DND-41 (cell line): Measurements from ENCODE around the gene TFIP11.

Source experiments
- ATAC-seq: fragments of 200-7000 bp; cut with Tn5 transposase; 3 replicates; pipeline ENCODE4 v1.9.1; 2021; ENCODE audit warnings: low read depth; ENCODE audit not compliant: insufficient read depth
- DNase-seq: peaks from one replicate; pipeline ENCODE4 v3.0.0-alpha.2; 2020
- H2AFZ ChIP-seq: 2 replicates; pipeline ENCODE4 v1.6.0; 2012; ENCODE audit warnings: low read depth, low read length
- H3K27ac ChIP-seq: 2 replicates; pipeline ENCODE4 v1.5.1; 2012; ENCODE audit warnings: low read length, inconsistent platforms
- H3K27me3 ChIP-seq: fragments of 200-600 bp; sonication (generic); 2 replicates; pipeline ENCODE4 v1.6.0; 2012; ENCODE audit warnings: low read length, mild to moderate bottlenecking, inconsistent platforms; ENCODE audit not compliant: insufficient read depth, poor library complexity
- H3K36me3 ChIP-seq: 2 replicates; pipeline ENCODE4 v1.5.1; 2012; ENCODE audit warnings: low read length, inconsistent platforms; ENCODE audit not compliant: insufficient read depth
- H3K4me1 ChIP-seq: 2 replicates; pipeline ENCODE4 v1.5.1; 2012; ENCODE audit warnings: mild to moderate bottlenecking, low read length; ENCODE audit not compliant: insufficient read depth
- H3K4me2 ChIP-seq: 2 replicates; pipeline ENCODE4 v1.6.0; 2012; ENCODE audit warnings: mild to moderate bottlenecking, moderate library complexity, low read length, inconsistent platforms; ENCODE audit not compliant: insufficient read depth
- H3K4me3 ChIP-seq, 2 experiments: fragments of 200-600 bp in 1 of 2; shearing (Covaris generic) in 1 of 2; 2 replicates each; pipeline ENCODE4 v1.5.1; 2012 to 2016; ENCODE audit warnings: inconsistent platforms in 2 of 2, low read length in 2 of 2, mild to moderate bottlenecking in 2 of 2, low read depth in 1 of 2, moderate library complexity in 1 of 2
- H3K79me2 ChIP-seq: 2 replicates; pipeline ENCODE4 v1.6.0; 2012; ENCODE audit warnings: low read length, inconsistent platforms; ENCODE audit not compliant: insufficient read depth
- H3K9ac ChIP-seq: 2 replicates; pipeline ENCODE4 v1.6.0; 2012; ENCODE audit warnings: low read depth, mild to moderate bottlenecking, inconsistent platforms, low read length, moderate library complexity
- H3K9me3 ChIP-seq: 2 replicates; pipeline ENCODE4 v1.5.1; 2012; ENCODE audit warnings: low read length, moderate library complexity, mild to moderate bottlenecking, inconsistent platforms; ENCODE audit not compliant: insufficient read depth, severe bottlenecking
- H4K20me1 ChIP-seq: 2 replicates; pipeline ENCODE4 v1.6.0; 2012; ENCODE audit warnings: low read length; ENCODE audit not compliant: insufficient read depth
- CTCF ChIP-seq: IDR thresholded peaks from 2 replicates; pipeline ENCODE4 v1.5.1; 2012; ENCODE audit warnings: borderline replicate concordance, low read length, moderate library complexity, mild to moderate bottlenecking; ENCODE audit not compliant: poor library complexity, severe bottlenecking; ENCODE audit errors: extremely low read depth
- EZH2 ChIP-seq: IDR thresholded peaks from 3 replicates; pipeline ENCODE4 v1.6.1; 2012; ENCODE audit warnings: borderline replicate concordance, low read depth, mild to moderate bottlenecking, moderate library complexity, low read length, inconsistent platforms; ENCODE audit not compliant: severe bottlenecking

The TFIP11 gene

GRCh38 chr22:26443901-26444690, 68.2 kb downstream of the TFIP11 start:
- no peak for TF ChIP-seq CTCF
- no peak for TF ChIP-seq EZH2
- H3K4me2 ChIP-seq = no peak overlapping the region
- H4K20me1 ChIP-seq = peaks cover 6% of the 10 kb centered on the region

GRCh38 chr22:26442086-26442756, 70.1 kb downstream of the TFIP11 start:
- Histone ChIP-seq H3K27me3 (no peaks in the 10 kb centered on the region), H3K9ac (no peak overlapping the region), H3K79me2 (no peaks in the 10 kb centered on the region), H3K9me3 (no peaks in the 10 kb centered on the region), H3K4me3 (no peak overlapping the region), H3K27ac (no peak overlapping the region), H3K4me1 (no peaks in the 10 kb centered on the region), H4K20me1 (no peaks in the 10 kb centered on the region; the same call in 1 of the 2 replicates), H3K4me2 (no peak overlapping the region), H2AFZ (no peak overlapping the region), H3K36me3 (0 out of 2 replicates have a peak, but pooled peaks cover 2% of the 10 kb centered on the region)
- TF ChIP-seq CTCF (no peak), EZH2 (no peak)
- no peak for DNase-seq
- no peak for ATAC-seq

More at GRCh38 chr22:26443901-26444690, 68.2 kb downstream of the TFIP11 start:
- Histone ChIP-seq H3K9ac (no peak overlapping the region), H3K9me3 (no peaks in the 10 kb centered on the region), H3K27ac (no peak overlapping the region), H3K4me1 (no peaks in the 10 kb centered on the region), H3K36me3 (0 out of 2 replicates have a peak, but pooled peaks cover 2% of the 10 kb centered on the region), H2AFZ (no peak overlapping the region), H3K27me3 (no peaks in the 10 kb centered on the region), H3K79me2 (no peaks in the 10 kb centered on the region), H3K4me3 (no peak overlapping the region)
- DNase-seq = no peak
- no peak for ATAC-seq
